B cell (primary cell): ENCODE data around the gene AP4M1.

ENCODE experiments used
- CTCF ChIP-seq: fragments of 200-600 bp; IDR thresholded peaks from one replicate; pipeline ENCODE4 v1.8.0; 2022; ENCODE audit warnings: antibody characterized with exemption, mild to moderate bottlenecking
- EZH2 ChIP-seq: IDR thresholded peaks from 2 replicates; pipeline ENCODE4 v1.6.1; 2012; ENCODE audit warnings: borderline replicate concordance, low read depth, mild to moderate bottlenecking, moderate library complexity, low read length; ENCODE audit not compliant: insufficient read depth, poor library complexity, severe bottlenecking

GRCh38 chr7:100127866-100128636, 26.6 kb downstream of the AP4M1 start:
- TF ChIP-seq CTCF = no peak
- no peak for TF ChIP-seq EZH2
